Measurements from ENCODE around the gene TRIM63.

DNA sequence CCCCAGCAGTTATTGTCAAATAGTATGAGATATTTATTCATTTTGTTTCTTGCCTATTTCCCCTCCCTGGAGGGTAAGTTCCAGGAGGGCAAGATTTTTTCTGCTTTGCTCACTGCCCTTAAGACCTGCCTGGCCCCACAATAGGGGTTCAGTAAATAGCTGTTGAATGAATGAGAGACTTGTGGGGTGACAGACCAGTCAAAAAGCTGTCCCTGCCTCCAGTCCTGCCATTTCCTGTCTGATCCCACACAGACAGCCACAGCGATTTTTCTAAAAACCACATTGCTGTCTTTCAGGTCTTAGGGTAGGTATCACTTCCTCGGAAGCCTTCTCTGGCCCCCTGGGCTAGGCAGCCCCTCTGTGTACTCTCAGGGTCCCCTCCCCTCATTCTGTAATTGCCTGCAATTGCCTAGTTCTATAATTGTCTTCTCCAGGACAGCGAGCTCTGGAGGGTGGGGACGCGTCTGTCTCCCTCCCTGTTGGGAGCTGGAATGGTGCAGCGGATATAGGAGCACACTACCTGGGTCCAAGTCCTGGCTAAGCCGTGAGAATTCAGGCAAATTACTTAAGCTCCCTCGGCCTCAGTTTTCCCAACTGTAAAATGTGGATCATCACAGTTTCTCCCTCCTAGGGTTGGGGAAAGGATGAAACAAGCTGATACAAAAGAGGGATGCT lies 47.7 kb downstream of the TRIM63 start:
- TF ChIP-seq CTCF (IDR thresholded peaks at IDR 0.05) (no peak), EZH2 (IDR thresholded peaks at IDR 0.05; ENCODE audit: borderline replicate concordance, insufficient read depth, low read depth, low read length, poor library complexity, severe bottlenecking) (no peak)

Measured in B cell (primary cell).